Embryonic facial prominence (tissue), 1 donor: Measurements from ENCODE around the gene BCL2.

Experiments used
- DNase-seq: peaks from one replicate; pipeline ENCODE4 v3.0.0-alpha.2; 2016; ENCODE audit errors: extremely low spot score

The BCL2 gene

GRCh38 chr18:63181706-63182309, 137.8 kb downstream of the BCL2 start:
- no peak for DNase-seq

- no peak for DNase-seq
Observed at GRCh38 chr18:63180971-63181376, 138.6 kb downstream of the BCL2 start.

GRCh38 chr18:63180321-63180720, 139.2 kb downstream of the BCL2 start:
- no peak for DNase-seq

GRCh38 chr18:63179422-63179821, 140.1 kb downstream of the BCL2 start:
- no peak for DNase-seq

- DNase-seq, result no peak
Observed at GRCh38 chr18:63178971-63179370, 140.6 kb downstream of the BCL2 start.

- DNase-seq, result no peak
Observed at GRCh38 chr18:63177919-63178821, 141.4 kb downstream of the BCL2 start.

- DNase-seq, result no peak
Observed at GRCh38 chr18:63177259-63177658, 142.3 kb downstream of the BCL2 start.

- no peak for DNase-seq
Observed at GRCh38 chr18:63175264-63175663, 144.3 kb downstream of the BCL2 start.

GRCh38 chr18:63173983-63174382, 145.6 kb downstream of the BCL2 start:
- DNase-seq, result no peak

- no peak for DNase-seq
Observed at GRCh38 chr18:63169853-63170252, 149.7 kb downstream of the BCL2 start.

GRCh38 chr18:63168287-63168686, 151.3 kb downstream of the BCL2 start:
- no peak for DNase-seq

GRCh38 chr18:63166142-63166541, 153.4 kb downstream of the BCL2 start:
- no peak for DNase-seq

- peak; percentile 43 for DNase-seq
Observed at GRCh38 chr18:63164396-63164795, 155.2 kb downstream of the BCL2 start.

- no peak for DNase-seq
Observed at GRCh38 chr18:63162271-63163014, 157.1 kb downstream of the BCL2 start.

- DNase-seq, result no peak
Observed at GRCh38 chr18:63161761-63162195, 157.8 kb downstream of the BCL2 start.

GRCh38 chr18:63161032-63161760, 158.4 kb downstream of the BCL2 start:
- DNase-seq, result no peak

- no peak for DNase-seq
Observed at GRCh38 chr18:63160172-63160995, 159.2 kb downstream of the BCL2 start.

- DNase-seq, result no peak
Observed at GRCh38 chr18:63159590-63159989, 160.0 kb downstream of the BCL2 start.

- DNase-seq, result no peak
Observed at GRCh38 chr18:63158676-63159291, 160.8 kb downstream of the BCL2 start.

- DNase-seq, result no peak
Observed at GRCh38 chr18:63158012-63158631, 161.4 kb downstream of the BCL2 start.
